ENCODE data around the gene SLC8A1.

Gene SLC8A1

DNA sequence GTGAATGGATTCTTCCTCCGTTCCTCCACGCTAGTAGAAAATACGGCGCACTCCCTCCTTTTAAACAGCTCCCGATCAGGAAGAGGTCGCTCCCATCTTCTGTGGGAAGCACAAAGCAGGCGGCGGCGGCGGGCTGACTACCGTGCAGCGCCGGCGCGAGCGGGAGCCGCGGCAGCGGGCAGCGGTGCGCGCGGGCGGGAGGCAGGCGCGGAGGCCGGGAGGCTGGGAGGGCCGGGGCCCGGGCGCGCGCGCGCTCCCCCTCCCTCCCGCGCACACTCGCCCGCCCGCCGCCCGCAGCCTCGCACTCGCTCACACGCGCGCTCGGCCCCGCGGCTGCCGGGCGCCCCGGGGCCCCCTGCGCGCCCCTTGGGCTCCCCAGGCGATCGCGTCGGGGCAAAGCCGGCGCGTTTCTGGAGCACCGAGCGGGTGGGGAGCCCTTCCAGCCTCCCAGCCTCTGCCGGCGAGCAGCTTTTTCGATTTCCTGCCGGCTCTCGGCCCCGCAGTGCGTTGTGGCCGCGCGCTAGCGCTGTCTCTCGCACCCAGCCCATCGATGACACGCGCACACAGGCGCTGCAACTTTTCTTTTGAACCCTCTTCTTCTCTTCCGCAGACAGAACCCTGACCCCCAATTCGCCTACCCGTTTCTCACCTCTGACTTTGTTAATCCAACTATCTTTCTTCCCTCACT lies at the start of gene SLC8A1:
TSS of gene SLC8A1 (minus strand) at position 173 of the 688 bp plus-strand sequence.
- DNase-seq (ENCODE audit: low spot score): no peak

DNA sequence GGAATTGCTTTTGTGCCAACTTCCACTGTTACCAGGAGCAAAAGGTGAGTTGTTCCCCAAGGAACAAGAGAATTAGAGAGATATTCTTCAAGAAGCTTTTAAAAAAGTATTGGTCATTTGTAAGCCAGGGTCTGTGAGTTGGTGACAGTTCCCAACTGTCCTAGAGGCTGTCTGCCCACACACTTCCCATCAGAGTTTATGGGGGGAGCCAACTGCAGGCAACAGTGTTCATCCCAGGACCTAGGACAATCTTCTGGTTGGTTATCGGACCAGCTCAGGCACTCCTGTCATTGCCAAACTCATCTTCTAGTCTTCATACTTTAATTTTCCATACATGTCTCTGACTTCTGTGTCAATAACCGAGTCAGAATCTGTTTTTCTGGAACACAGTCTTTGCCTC lies 47.5 kb upstream of the SLC8A1 start:
- DNase-seq (ENCODE audit: low spot score): no peak

DNA sequence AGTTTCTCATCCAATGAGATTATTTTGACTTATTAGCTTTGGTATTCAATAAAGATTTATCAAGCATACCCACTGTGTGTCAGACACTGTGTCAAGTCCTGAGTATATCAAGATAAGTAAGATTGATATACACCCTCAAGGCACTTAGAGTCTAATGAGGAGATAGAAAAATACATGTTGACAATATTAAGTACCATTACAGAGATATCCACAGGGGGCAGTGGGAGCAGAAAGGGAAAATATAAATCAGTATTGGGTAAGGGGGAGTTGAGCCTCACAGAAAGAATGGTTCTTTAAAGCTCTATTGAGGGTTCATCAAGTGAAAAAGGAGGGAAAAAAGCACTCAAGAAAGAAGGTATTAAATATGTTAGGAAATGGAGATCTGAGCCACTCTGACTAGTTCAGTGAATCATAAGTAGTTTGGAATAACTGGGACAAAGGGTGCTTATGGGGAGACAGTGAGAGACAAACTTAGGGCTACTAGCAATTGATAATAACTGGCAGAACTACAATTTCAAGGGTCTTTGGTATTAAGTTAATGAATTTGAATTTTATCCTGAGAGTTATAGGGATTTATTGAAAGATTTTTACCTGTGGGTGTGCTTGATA lies 45.5 kb upstream of the SLC8A1 start:
- DNase-seq (ENCODE audit: low spot score): no peak

DNA sequence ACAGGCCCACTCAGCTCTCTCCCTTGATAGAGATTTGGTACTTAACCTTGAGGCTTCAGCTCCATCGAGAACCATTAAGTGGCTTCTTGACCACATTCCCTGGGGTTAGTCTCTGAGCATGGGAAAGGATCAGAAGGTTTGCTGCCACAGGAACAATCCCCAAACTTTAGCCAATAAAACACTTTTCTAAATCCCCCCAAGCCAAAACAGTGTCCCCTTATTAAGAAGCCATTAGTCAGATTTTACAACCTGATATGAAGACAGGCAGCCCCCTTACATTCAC lies 37.7 kb upstream of the SLC8A1 start:
- DNase-seq (ENCODE audit: low spot score): no peak

DNA sequence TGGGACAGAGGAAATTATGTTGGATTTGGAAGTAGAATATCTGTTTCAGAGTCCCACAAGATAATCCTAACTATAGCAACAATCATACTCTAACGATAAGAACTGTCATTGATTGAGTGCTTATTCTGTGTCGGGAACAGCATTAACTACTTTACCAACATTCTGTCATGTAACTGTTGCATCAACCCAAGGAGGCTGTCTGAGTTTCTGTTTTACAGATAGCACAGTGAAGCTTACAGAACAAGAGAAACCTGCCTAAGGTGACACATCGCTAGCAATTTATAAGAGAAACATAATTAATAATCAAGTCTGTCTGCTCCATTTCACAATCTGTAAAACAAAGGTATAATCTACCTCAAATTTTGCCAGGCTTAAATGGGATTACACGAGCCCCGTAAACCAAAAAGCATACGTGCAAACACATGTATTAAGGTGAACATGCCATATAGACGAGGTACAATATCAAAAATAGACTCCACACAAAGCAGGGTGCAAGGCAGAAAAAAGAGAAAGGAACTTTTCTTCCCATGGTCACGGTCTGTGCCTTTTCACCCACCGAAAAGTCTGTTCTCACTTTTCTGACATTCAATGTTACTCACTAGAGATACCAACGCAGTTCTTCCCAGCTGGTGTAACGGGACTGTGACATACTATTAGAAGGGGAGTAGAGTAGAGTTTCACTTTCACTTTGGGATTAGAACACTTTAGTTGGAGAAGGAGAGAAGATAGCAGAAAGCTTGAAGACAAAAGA lies 37.2 kb upstream of the SLC8A1 start:
- DNase-seq (ENCODE audit: low spot score): no peak

DNA sequence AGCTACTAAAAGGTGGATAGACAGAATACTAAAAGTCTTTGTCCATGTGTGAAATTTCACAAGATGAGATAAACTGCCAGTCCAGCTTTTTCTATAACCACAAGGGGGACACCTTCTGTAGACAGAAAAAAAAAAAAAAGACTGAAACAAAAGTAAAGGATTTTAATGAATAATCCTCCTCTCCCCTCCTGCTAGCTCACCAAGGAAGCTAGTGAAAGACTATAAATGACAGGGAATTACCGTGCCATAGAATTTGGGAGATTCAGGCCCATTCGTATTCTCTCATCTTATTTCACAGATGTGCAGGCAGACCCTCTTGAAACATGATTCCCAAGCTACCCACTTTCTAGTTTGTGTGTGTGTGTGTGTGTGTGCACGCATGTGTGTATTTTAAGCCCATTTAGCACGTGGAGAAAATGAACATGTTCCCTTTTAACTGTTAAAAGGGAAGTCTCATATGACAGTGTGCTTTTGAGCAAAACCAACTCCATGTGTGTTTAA lies 36.3 kb upstream of the SLC8A1 start:
- no peak for DNase-seq (ENCODE audit: low spot score)

DNA sequence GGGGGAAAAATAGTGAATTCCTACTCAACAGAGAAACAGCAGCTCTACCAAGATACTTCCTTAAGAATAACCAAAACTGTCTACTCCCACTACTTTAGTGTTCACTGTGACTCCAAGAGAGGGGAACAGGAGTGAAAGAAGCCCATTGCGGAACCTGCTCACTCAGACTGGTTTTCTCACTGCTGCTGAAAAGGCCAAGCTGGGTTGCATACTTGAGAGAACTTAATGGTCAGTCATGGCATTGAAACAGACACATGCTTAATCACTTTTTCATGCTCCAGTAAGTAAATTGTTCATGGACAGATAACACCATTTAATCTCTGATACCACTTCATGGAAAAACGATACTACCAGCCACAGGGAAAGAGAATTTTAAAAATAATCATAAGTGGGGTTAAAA lies 35.7 kb upstream of the SLC8A1 start:
- DNase-seq (ENCODE audit: low spot score): no peak

DNA sequence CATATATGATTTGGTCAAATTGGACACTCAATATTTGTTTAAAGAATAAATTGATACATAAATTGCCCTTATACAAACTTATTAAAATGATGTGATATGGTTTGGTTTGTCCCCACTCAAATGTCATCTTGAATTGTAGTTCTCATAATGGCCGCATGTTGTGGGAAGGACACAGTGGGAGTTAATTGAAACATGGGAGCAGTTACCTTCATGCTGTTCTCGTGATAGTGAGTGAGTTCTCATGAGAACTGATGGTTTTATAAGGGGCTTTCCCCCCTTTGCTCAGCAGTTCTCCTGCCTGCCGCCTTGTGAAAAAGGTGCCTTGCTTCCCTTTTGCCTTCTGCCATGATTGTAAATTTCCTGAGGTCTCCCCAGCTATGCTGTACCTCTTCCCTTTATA lies 34.0 kb upstream of the SLC8A1 start:
- DNase-seq (ENCODE audit: low spot score): no peak

DNA sequence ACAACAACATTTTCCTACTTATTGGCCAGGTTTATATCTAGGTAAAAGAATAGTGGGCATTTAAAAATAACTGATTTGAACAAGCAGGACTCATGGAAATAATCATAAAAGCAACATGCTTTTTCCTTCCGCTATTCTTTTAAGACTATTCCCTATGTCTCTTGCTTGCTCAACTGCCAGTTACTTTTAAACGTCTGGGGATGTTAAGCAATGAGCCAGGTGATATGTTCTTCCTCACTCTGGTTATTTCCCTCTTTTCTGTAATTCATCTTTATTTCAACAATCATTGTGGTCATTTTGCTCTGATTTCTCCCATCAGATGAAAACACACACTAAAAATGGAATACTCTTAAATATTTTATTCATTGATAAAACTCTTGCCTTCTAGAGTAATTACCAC lies 33.4 kb upstream of the SLC8A1 start:
- no peak for DNase-seq (ENCODE audit: low spot score)

DNA sequence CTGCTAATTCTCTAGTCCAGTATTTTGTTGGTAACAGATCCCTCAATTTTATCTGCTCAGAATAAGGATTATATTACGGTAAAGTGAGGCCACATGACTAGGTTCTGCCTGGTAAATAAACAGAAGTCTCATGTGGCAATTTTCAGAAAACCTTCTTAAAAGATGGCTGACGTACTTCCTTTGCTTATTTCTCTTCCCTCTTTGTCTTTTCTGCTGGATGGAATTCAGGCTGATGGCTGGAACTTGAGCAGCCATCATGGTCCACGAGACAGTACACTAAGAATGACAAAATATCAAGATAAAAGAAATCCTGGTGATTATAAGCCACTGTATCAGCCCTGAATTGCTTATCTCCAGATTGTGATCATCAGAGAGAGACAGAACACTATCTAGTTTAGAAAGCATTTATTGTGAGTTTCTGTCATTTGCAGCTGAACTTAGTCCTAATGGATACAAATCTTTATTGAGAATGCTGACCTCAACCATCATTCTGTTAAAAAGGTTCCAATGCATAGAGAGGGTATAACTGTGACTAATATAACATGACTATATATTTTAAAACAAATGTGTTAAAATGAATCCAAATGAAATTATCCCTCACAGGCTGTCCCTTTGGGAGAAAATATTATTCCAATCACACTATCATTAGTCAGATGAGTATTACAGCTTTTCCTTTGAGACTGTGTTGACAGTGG lies 31.8 kb upstream of the SLC8A1 start:
- no peak for DNase-seq (ENCODE audit: low spot score)

DNA sequence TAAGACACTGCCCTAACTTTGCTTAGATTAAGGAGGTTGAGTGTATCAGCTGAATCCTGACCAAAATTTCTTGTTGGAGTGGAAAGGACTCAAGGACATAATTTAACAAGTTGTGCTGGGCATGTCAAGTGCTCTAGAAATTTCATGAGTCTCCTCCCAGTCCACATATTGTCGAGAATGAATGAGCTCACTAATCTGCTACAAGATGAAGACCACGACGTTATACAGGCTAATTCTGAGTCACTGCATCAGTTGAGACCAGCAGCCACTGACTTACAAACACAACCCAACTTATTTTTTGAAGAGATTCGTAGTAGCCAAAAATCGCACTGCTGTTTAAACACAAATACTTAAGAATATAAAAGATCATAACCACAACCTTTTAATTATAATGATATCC lies 28.7 kb upstream of the SLC8A1 start:
- DNase-seq (ENCODE audit: low spot score): no peak

DNA sequence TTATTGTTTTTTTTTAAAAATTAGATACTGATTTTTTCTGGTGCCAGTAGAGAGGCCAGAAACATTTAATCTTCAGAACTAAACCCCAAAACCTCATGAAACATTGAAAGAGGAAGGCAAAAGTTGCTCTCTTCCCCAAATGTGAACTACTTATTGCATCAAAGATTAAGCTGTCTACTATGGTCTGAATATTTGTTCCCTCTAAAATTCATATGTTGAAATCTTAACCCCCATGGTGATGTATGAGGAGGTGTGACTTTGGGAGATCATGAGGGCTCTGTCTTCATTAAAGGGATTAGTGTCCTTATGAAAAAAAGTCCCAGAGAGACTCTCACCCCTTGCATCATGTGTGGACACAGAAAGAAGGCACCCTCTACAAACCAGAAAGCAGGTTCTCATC lies 28.2 kb upstream of the SLC8A1 start:
- DNase-seq (ENCODE audit: low spot score): no peak

DNA sequence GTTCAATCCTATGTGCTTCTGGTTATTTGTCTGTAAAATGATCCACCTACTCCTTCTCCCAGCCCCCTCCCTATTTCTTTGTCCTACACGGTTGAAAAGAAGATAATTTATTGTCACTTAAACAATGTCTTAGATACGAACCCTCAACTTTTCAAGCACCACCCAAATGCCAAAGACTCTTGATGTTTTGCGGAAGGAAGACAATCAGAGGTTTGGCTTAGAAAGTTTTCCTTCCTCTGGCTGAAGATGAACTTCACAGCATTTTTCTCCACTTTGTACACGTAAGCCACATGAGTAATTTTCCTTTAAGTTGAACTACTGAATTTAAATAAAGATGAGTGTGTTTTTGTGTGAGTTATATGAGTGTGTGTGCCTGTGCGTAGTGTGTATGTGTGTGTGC lies 25.5 kb upstream of the SLC8A1 start:
- DNase-seq (ENCODE audit: low spot score): no peak

DNA sequence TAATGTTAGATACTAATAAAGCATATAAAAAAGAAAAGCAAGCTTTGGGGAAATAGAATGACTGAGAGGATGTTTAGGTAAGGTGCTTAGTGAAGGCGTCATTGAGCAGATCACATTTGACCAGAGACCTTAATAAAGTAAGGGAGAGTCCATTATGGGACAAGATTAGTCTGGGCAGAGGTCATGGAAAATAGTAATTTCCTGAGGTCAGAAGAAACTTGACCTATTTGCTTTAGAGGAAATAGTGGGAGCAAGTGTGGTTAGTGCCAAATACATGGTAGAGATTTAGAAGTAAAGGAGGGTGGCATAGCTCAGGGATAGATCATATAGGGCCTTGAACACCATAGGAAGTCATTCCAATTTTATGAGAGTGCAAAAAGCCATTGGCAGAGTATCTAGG lies 24.5 kb upstream of the SLC8A1 start:
- DNase-seq (ENCODE audit: low spot score): no peak

DNA sequence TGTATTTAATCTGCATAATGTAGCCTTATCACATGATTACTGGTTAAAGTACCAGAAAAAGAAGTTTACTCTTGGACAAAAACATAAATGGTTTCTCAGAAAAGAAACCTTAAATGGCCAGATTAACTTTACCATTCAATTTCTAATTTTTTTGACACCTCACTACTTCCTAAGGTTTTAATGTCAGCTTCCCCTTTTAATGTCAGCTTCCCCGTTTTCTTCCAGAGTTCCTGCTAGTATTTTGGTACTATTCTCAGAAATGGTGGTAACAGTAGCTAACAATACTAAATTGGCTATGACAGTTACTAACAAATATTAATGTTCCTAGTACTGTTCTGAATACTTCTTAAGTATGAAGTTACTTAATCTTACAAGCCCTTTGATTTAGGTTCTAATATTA lies 22.4 kb upstream of the SLC8A1 start:
- no peak for DNase-seq (ENCODE audit: low spot score)

DNA sequence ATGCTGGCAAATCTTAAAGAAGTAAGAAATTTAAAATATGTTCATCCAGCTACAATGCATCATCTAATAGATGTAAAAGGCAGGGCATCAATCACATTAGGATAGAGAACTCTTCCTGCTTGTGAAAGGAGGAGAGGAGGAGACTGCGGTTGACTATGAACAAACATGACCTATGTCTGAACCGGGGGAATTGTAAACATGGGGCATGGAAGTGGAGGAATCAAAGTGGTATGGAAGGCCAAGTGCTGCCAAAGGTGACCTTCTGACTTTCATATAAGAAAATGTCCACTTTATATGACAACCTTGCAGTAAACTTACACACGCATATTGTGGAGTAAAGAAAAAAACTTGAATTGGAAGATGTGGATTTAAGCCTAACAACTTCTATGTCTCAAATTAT lies 20.0 kb upstream of the SLC8A1 start:
- no peak for DNase-seq (ENCODE audit: low spot score)

DNA sequence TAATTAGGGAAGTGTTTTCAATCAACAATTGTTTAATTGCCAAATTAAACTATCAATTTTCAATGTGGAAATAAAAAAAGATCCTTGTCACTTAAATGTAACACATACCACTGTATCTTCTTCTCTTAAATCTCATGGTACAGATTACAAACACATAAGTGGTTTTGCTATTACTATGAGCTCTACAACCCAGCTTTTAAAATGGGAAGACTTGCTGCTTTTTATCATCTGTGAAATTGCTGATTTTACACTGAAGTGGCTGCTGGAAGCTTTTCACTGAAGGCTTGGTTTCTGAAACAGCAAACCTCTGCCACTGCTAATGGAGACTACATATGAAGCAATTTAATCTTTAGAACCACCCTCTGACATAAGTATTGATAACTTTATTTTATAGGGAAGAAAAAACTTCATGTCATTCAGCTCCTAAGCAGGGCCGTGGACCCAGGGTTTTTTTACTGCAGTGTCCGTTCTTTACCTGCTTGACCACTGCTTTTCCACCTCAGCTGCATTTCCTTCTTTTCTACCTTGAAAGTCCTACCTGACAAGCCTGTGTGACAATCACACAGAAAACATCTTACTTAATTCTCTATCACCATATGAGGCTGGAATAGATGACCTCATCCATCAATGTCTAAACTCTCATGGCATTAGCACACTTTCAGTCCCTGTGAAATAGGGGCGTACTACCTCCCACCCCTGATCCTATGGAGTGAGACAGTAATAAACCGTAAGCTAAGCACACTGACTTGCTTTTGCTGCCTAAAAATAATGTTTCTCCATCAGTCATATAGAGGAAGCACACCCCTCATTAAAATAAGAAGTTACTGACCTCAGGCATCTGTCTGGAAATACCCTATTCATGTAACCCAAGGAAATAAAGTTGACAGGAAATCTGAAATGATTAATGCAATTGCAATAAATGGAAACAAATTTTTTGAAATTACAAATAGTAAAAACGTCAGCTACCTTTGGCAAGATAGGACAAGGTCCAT lies 19.2 kb upstream of the SLC8A1 start:
- no peak for DNase-seq (ENCODE audit: low spot score)

DNA sequence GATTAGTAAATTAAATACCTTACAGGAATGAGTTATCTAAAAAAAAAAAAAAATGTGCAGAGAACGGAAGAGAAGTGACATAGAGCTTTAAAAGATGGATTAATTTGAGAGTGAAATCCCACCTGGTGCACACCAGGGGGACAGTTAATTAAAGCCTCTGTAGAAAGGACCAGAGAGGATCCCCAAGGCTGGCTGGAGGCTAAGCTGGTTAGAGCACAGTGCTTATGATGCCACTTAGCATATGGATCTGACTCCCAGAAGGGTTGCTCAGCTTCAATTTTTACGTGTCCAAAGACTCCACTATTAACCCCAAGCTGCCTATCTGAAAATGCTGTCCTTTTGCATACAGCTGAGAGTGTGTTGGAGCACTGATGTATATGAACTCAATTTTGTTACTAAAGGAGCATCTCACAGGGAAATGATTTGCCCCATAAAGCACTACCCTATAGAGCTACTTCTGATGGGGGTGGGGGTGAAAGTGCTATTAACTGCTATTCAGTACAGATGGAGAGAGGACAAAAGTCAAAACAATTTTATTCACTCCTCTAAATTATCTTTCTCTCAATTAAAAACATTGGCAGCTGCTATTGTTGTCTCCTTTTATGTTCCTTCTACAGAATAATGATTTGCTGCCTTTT lies 15.2 kb upstream of the SLC8A1 start:
- DNase-seq (ENCODE audit: low spot score): no peak

DNA sequence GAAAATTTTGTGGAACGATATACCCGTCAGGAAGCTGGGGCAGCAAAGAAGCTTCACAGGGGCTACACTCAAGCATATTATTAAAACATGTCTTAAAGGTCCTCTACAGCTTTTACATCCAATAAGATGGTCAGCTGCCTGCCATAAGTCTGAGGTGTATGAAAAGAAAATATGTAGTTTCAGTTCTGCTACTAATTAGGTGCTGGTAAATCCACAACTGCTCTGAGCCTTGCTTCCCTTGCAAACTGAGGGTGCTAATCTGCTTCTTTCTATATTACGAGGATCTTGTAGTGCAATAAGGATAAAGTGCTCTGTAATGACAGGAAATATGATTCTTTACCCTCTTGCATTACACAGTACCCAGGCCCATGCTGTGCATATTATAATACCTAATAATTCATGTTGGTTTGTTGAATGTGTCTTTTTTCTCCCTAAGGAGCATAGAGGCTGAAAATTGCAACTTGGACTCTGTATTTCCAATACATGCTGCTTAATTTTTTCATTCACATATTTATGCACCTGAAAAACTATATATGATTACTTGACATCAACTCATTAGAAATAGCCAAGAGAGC lies 14.5 kb upstream of the SLC8A1 start:
- no peak for DNase-seq (ENCODE audit: low spot score)

DNA sequence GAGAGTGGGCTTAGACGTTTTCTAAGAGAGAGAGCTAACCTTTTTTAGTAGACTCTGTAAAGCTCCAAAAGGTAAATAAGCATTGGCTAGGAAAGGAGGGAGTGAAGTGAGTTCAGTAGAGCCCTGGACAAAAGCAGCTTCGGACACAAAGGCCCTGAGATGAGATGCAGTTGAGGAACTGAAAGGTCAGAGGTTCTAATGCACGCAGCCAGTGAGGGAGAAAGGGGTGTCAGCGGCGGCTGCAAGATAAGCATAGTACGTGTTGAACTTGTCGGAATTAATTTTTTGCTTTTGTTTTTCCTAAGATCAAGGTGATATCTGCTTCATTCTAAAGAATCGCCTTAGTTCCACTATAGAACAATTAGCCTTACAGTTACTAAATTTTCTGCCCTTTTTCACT lies 11.2 kb upstream of the SLC8A1 start:
- no peak for DNase-seq (ENCODE audit: low spot score)

DNA sequence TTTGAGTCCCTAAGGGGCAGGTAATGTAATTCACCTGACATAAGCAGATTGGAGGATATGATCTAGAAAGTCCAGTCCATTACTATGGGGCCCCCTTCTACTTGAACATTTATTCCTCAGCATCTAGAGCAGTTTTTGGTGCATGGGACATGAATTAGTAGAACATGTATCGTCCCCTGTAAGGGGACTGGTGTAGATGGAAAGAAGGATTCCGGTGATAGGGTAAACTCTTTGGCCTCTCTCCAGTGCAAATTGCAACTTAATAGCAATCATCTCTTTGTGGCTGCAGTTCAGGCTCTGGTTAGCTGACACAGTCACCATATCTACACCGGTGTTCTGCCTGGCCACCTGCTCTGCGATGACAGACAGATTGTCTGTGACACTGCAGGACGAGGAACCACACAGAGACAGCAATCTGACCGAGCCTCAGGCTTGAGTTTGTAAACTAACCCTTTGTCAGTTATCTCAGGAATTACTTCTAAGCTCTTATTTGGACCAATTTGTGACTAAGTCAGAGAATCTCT lies 6.4 kb upstream of the SLC8A1 start:
- no peak for DNase-seq (ENCODE audit: low spot score)
